ENCODE data around the gene LTB. TPM values are rescaled to one million over a fixed set of nuclear protein-coding genes. Genes with fewer than 3 reads are reported as not detected.

LTB gene
- total RNA-seq, 1 donor from 2014 or later = 6.7 TPM

- DNase-seq (ENCODE audit: low read depth in 2 of 2) = no peak
Observed at GRCh38 chr6:31576897-31577578, 5.2 kb downstream of the LTB start.

GRCh38 chr6:31575952-31576685 is 6.1 kb downstream of the LTB start:
- no peak for DNase-seq (ENCODE audit: low read depth in 2 of 2)

- no peak for DNase-seq (ENCODE audit: low read depth in 2 of 2)
Observed at GRCh38 chr6:31575335-31575901, 6.8 kb downstream of the LTB start, which contains the start of gene TNF. TNF (plus strand) TSS chr6:31575565; CDS start chr6:31575742, 177 bp downstream.

- no peak for DNase-seq (ENCODE audit: low read depth in 2 of 2)
Observed at GRCh38 chr6:31574106-31575061, 7.8 kb downstream of the LTB start.

GRCh38 chr6:31573239-31574105 is 8.8 kb downstream of the LTB start:
- DNase-seq (ENCODE audit: low read depth in 2 of 2) = no peak

- no peak for DNase-seq (ENCODE audit: low read depth in 2 of 2)
Observed at GRCh38 chr6:31572041-31572911, 9.9 kb downstream of the LTB start, which contains the start of gene LTA. LTA (plus strand) TSS chr6:31572289; CDS start chr6:31572743, 454 bp downstream.

GRCh38 chr6:31569861-31570536 is 12.2 kb downstream of the LTB start:
- no peak for DNase-seq (ENCODE audit: low read depth in 2 of 2)

- no peak for DNase-seq (ENCODE audit: low read depth in 2 of 2)
Observed at GRCh38 chr6:31568537-31568961, 13.7 kb downstream of the LTB start.

- no peak for DNase-seq (ENCODE audit: low read depth in 2 of 2)
Observed at GRCh38 chr6:31567531-31568370, 14.5 kb downstream of the LTB start.

- DNase-seq (ENCODE audit: low read depth in 2 of 2) = no peak
Observed at GRCh38 chr6:31560697-31561058, 21.5 kb downstream of the LTB start.

- DNase-seq (ENCODE audit: low read depth in 2 of 2) = peak; percentile 97 to 99
Observed at GRCh38 chr6:31559958-31560696, 22.1 kb downstream of the LTB start.

GRCh38 chr6:31559606-31559957 is 22.6 kb downstream of the LTB start:
- no peak for DNase-seq (ENCODE audit: low read depth in 2 of 2)

- peak; percentile 40 to 60 for DNase-seq (ENCODE audit: low read depth in 2 of 2)
Observed at GRCh38 chr6:31558631-31559500, 23.4 kb downstream of the LTB start.

GRCh38 chr6:31558318-31558625 is 24.0 kb downstream of the LTB start:
- DNase-seq (ENCODE audit: low read depth in 2 of 2) = no peak

GRCh38 chr6:31557443-31558317 is 24.5 kb downstream of the LTB start:
- peak in 1 of 2 donors; percentile 64 for DNase-seq (ENCODE audit: low read depth in 2 of 2)

- DNase-seq (ENCODE audit: low read depth in 2 of 2) = no peak
Observed at GRCh38 chr6:31556307-31556706, 25.9 kb downstream of the LTB start.
